Type B pancreatic cell (in vitro differentiated cells): ENCODE measurements around the gene SPAG6. TPM values are rescaled to one million over a fixed set of nuclear protein-coding genes. Genes with fewer than 3 reads are reported as not detected.

Experiments used
- DNase-seq: peaks from one replicate; pipeline ENCODE4 v3.0.0; 2021; ENCODE audit warnings: mixed read lengths; ENCODE audit not compliant: unreplicated experiment; ENCODE audit errors: extremely low spot score
- H3K27ac Mint-ChIP-seq: 2 replicates; pipeline ENCODE4 v1.8.0; 2021; ENCODE audit warnings: mild to moderate bottlenecking, mixed read lengths
- H3K27me3 Mint-ChIP-seq: 2 replicates; pipeline ENCODE4 v1.8.0; 2021; ENCODE audit warnings: mixed read lengths
- H3K36me3 Mint-ChIP-seq: 2 replicates; pipeline ENCODE4 v1.8.0; 2021; ENCODE audit warnings: mixed read lengths
- H3K4me1 Mint-ChIP-seq: one replicate; pipeline ENCODE4 v1.8.0; 2021; ENCODE audit warnings: mixed read lengths; ENCODE audit not compliant: unreplicated experiment
- H3K4me3 Mint-ChIP-seq: 2 replicates; pipeline ENCODE4 v1.8.0; 2021; ENCODE audit warnings: mild to moderate bottlenecking, mixed read lengths
- H3K9me3 Mint-ChIP-seq: 2 replicates; pipeline ENCODE4 v1.8.0; 2021; ENCODE audit warnings: mixed read lengths
- total RNA-seq: library from RNA; stranded (reverse); gene quantifications from 2 replicates; pipeline ENCODE4 v1.2.1, GENCODE V29; 2021; ENCODE audit warnings: low replicate concordance
- TF ChIP-seq, protein P1 (sequence below): fragments of 200-600 bp; sonication (generic); conservative IDR thresholded peaks from 2 replicates; pipeline ENCODE4 v1.5.0; 2021; ENCODE audit warnings: antibody characterized with exemption, mild to moderate bottlenecking

SPAG6 gene
- total RNA-seq, 1 donor from 2014 or later, result 6.6 TPM

DNA sequence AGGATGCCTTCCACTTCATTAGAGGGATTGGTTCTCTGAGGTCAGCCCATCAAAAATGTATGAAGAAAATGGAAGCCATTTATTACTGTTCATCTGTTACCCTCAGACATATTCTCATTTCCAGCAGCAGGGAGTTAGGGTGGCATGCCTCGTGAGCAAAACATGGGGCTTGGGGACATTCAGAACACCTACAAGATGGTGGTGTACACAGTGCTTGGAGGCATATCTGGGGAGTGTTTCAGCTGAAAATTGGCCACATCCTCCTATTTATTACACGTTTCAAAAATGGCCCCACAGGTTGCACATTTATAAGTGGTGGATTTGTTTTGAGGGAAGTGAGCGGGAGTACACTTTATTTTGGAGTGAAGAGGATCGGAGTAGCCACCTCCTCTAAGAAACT, 93.4 kb downstream of the SPAG6 start:
- H3K4me1 Mint-ChIP-seq, result peaks cover 21% of the 10 kb centered on the region
- no peaks in the 10 kb centered on the region for H3K36me3 Mint-ChIP-seq
- peak overlapping the region; percentile 93 for H3K27ac Mint-ChIP-seq
- DNase-seq, result no peak
- peak overlapping the region; percentile 91 for H3K4me3 Mint-ChIP-seq
- no peaks in the 10 kb centered on the region for H3K27me3 Mint-ChIP-seq
- TF ChIP-seq, protein P1, sequence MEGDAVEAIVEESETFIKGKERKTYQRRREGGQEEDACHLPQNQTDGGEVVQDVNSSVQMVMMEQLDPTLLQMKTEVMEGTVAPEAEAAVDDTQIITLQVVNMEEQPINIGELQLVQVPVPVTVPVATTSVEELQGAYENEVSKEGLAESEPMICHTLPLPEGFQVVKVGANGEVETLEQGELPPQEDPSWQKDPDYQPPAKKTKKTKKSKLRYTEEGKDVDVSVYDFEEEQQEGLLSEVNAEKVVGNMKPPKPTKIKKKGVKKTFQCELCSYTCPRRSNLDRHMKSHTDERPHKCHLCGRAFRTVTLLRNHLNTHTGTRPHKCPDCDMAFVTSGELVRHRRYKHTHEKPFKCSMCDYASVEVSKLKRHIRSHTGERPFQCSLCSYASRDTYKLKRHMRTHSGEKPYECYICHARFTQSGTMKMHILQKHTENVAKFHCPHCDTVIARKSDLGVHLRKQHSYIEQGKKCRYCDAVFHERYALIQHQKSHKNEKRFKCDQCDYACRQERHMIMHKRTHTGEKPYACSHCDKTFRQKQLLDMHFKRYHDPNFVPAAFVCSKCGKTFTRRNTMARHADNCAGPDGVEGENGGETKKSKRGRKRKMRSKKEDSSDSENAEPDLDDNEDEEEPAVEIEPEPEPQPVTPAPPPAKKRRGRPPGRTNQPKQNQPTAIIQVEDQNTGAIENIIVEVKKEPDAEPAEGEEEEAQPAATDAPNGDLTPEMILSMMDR, result no peak
- peaks cover 3% of the 10 kb centered on the region for H3K9me3 Mint-ChIP-seq

DNA sequence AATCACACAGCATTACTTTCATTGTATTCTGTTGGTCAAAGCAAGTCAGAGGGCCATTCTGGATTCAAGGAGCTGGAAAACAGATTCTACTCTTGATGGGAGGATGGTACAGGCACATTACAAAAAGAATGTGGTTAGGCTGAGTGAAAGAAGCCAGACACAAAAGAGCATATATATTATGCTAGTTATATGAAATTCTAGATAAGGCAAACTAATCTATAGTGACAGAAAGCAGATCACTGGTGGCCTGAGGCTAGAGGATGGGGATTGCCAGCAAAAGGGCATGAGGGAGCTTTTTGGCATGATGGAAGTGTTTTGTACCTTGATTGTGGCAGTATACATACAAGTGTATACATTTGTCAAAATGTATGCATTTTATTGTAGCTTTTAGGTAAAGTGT, 96.8 kb downstream of the SPAG6 start:
- H3K27ac Mint-ChIP-seq, result peak overlapping the region; percentile 4
- no peak overlapping the region for H3K4me3 Mint-ChIP-seq
- H3K36me3 Mint-ChIP-seq, result no peaks in the 10 kb centered on the region
- DNase-seq, result no peak
- H3K4me1 Mint-ChIP-seq, result peaks cover 22% of the 10 kb centered on the region
- peaks cover 8% of the 10 kb centered on the region for H3K27me3 Mint-ChIP-seq
- H3K9me3 Mint-ChIP-seq, result no peaks in the 10 kb centered on the region
- TF ChIP-seq, protein P1, result no peak

DNA sequence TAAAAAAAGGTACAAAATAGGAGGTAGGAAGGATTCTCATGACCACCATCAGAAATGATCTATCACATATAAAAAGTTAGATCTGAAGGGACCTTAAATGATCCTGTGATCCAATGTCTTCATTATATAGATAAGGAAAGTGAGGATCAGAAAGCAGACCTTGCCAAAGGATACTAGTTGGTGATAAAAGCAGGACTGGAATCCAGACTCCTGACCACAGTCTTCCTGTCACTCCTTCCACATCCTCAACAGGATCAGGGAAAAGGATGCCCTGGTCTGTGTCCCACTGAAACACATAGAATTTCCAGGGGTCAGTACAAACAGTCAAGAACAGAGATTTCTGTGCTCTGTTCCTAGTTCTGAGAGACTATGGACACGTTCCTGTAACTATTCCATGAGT, 97.2 kb downstream of the SPAG6 start:
- no peak overlapping the region for H3K4me3 Mint-ChIP-seq
- no peak for DNase-seq
- no peak overlapping the region for H3K27ac Mint-ChIP-seq
- TF ChIP-seq, protein P1, result no peak
- H3K36me3 Mint-ChIP-seq, result no peaks in the 10 kb centered on the region
- H3K4me1 Mint-ChIP-seq, result peaks cover 22% of the 10 kb centered on the region
- H3K9me3 Mint-ChIP-seq, result no peaks in the 10 kb centered on the region
- peaks cover 8% of the 10 kb centered on the region for H3K27me3 Mint-ChIP-seq

DNA sequence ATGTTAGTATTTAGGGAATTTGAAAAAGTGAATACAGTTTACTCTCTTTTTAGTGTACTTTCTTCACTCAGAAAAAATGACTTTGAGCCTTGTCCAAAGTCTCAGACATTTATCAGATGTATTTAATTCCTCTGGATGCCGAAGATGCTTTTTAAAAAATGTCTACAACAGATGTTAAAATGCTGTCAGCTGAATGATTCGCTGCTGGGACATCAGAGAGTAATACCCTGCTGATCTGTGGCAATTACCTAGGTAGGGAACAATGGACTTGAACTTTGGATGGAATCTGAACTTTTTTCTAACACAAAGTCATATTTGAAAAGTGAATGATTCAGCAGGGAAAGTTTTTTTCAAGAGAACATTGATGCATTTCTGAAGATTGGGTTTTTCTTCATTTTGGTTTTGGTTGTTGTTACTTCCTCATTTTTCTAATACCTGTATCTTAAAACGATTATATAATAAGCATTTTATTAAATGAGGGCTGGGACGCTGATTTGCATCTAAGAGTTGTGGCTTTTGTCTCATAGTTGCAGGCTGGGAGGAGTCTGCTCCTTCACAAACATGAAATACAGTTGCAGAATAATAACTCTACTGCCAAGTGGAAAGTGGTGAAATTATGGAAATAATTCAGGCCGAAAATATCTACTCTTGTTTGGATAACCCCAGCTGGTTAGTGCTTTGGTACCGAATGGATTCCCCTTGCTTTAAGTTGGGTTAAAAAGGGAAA, 98.0 kb downstream of the SPAG6 start:
- H3K4me1 Mint-ChIP-seq, result peaks cover 16% of the 10 kb centered on the region
- H3K27ac Mint-ChIP-seq, result no peak overlapping the region
- TF ChIP-seq, protein P1, result no peak
- H3K36me3 Mint-ChIP-seq, result no peaks in the 10 kb centered on the region
- H3K4me3 Mint-ChIP-seq, result no peak overlapping the region
- no peaks in the 10 kb centered on the region for H3K9me3 Mint-ChIP-seq
- H3K27me3 Mint-ChIP-seq, result peaks cover 8% of the 10 kb centered on the region
- no peak for DNase-seq

DNA sequence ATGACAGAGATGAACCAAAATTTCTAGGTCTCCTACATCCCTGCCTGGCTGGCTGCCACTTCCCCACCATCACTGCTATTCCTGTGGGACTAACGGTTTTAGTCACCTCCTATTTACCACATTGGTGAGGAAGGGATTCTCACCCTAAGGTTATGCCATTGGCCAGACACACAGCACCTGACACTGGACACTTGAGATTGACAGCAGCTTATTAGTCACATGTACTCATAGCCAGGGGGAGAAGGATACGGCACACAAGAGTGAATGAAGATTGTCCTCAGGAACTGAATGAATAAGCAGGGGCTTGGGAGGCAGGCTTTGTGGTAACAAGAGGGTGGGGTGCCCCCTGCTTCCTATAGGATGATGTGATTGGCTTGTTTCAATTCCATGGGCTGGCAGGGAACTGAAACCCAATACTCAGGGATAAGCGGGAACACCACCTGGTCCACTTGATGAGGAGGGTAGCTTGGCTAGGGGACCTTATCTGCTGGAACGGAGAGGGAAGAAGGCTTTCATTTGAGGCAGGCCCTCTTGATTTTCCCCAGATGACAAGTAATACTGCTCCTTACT, 99.0 kb downstream of the SPAG6 start:
- Mint-ChIP-seq H3K4me1 (peaks cover 12% of the 10 kb centered on the region), H3K27me3 (peaks cover 8% of the 10 kb centered on the region), H3K27ac (no peak overlapping the region), H3K4me3 (no peak overlapping the region), H3K9me3 (no peaks in the 10 kb centered on the region), H3K36me3 (no peaks in the 10 kb centered on the region)
- TF ChIP-seq, protein P1, result no peak
- DNase-seq, result no peak
